ENCODE data around the gene PNMA6F. TPM values are rescaled to one million over a fixed set of nuclear protein-coding genes. Genes with fewer than 3 reads are reported as not detected.
"Not testable (repeated sequence)": the region's sequence is repeated elsewhere in the genome, so short reads cannot be mapped to it uniquely, and the experiment has no call there.

Gene PNMA6F
- total RNA-seq, 2 donors from 2014 or later, result 0.97 TPM; not detected in 1

DNA sequence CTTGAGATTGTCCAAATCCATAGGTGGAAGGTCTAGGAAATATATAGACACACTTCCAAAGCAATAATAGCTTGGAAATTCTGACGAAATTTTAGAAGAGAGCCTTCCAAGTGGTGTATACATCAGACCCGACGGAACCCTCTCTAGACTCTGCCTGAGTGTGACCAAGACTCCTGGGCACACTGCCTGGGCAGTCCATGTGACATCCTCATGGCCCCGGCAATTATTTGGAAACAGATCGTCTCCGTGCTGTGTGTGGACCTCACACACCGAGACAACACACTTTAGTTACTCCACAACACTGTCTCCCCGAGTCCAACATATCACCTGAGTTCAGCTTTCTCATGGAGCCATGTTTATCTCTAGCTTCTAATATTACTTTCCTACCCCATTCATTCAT, 42.3 kb downstream of the PNMA6F start:
- H3K27me3 ChIP-seq (replicated peaks; ENCODE audit: insufficient read depth); H3K36me3 ChIP-seq; H3K4me1 ChIP-seq (replicated peaks); intact Hi-C loops (cut with DNase I); DNase-seq (ENCODE audit: low spot score); H3K9me3 ChIP-seq; H3K27ac ChIP-seq; H3K4me3 ChIP-seq: not testable (repeated sequence)
- no CpG with 5 or more reads among the region's 8 CpGs for WGBS

DNA sequence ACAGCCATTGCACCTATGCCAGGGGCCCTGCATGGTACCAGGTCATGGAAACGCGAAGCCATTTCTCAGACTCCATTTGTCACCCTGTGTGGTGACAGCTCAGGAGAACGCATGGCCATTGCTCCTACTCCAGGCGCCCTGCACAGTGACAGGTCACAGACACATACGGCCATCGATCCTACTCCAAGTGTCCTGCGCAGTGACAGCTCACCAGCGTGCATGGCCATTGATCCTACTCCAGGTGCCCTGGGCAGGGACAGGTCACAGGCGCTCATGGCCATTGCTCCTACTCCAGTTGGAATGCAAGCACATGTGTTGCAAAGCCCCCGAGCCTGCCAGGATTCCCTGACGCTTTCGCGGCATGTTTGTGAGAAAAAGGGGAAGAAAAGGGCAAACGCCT, 45.5 kb downstream of the PNMA6F start:
- no CpG with 5 or more reads among the region's 14 CpGs for WGBS
- not testable (repeated sequence) for H3K36me3 ChIP-seq

DNA sequence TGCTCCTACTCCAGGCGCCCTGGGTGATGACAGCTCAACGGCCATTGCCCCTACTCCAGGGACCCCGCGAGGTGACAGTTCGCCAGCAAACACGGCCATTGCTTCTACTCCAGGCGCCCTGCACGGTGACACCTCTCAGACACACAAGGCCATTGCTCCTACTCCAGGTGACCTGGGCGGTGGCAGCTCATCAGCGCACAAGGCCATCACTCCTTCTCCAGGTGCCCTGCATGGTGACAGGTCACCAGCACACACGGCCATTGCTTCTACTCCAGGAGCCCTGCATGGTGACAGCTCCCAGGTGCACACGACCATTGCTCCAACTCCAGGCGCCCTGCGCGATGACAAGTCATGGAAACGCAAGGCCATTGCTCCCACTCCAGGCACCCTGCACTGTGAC, 46.1 kb downstream of the PNMA6F start:
- no CpG with 5 or more reads among the region's 16 CpGs for WGBS
- DNase-seq (ENCODE audit: low spot score), result not testable (repeated sequence)

More for the DNA sequence above, 45.5 kb downstream of the PNMA6F start:
- H3K27me3 ChIP-seq (replicated peaks; ENCODE audit: insufficient read depth); H3K4me3 ChIP-seq; DNase-seq (ENCODE audit: low spot score); H3K4me1 ChIP-seq (replicated peaks); H3K27ac ChIP-seq; H3K9me3 ChIP-seq; intact Hi-C loops (cut with DNase I): not testable (repeated sequence)

DNA sequence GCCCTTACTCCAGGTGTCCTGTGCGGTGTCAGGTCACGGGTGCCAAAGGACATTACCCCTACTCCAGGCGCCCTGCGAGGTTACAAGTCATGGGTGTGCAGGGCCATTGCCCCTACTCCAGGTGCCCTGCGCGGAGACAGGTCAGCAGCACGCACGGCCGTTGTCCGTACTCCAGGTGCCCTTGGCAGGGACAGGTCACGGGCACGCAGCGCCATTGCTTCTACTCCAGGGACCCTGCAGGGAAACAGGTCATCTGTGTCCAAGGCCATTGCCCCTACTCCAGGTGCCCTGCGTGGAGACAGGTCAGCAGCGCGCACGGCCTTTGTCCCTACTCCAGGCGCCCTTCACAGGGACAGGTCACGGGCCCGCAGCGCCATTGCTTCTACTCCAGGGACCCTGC, 49.0 kb downstream of the PNMA6F start:
- intact Hi-C loops (cut with DNase I); DNase-seq (ENCODE audit: low spot score): not testable (repeated sequence)

More for the DNA sequence above, 46.1 kb downstream of the PNMA6F start:
- H3K4me1 ChIP-seq (replicated peaks); intact Hi-C loops (cut with DNase I); H3K27me3 ChIP-seq (replicated peaks; ENCODE audit: insufficient read depth); H3K36me3 ChIP-seq; H3K4me3 ChIP-seq; H3K27ac ChIP-seq; H3K9me3 ChIP-seq: not testable (repeated sequence)

DNA sequence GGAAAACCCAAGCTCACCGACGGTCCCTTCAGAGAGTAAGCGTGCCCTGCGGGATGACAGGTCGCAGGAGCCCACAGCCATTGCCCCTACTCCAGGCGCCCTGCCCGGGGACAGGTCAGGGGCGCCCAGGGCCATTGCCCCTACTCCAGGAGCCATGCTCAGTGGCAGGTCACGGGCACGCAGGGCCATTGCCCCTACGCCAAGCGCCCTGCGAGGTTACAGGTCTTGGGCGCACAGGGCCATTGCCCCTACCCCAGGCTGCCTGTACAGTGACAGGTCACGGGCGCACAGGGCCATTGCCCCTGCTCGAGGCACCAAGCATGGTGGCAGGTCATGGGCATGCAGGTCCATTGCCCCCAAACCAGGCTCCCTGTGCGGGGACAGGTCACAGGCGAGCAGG, 49.5 kb downstream of the PNMA6F start:
- DNase-seq (ENCODE audit: low spot score); H3K36me3 ChIP-seq; H3K27me3 ChIP-seq (replicated peaks; ENCODE audit: insufficient read depth); H3K4me1 ChIP-seq (replicated peaks); H3K9me3 ChIP-seq; intact Hi-C loops (cut with DNase I); H3K27ac ChIP-seq; H3K4me3 ChIP-seq: not testable (repeated sequence)
- no CpG with 5 or more reads among the region's 19 CpGs for whole genome bisulfite sequencing

More for the DNA sequence above, 49.0 kb downstream of the PNMA6F start:
- WGBS, result no CpG with 5 or more reads among the region's 21 CpGs
- not testable (repeated sequence) for H3K9me3 ChIP-seq; H3K36me3 ChIP-seq; H3K27me3 ChIP-seq (replicated peaks; ENCODE audit: insufficient read depth); H3K27ac ChIP-seq; H3K4me1 ChIP-seq (replicated peaks); H3K4me3 ChIP-seq

Small RNA genes within 50 kb of the gene (small RNA-seq; reads per million reads assigned to genes)
- 0 reads per million in 2 donors for gene AC152007.1

Other genes with a start within 250 kb of the PNMA6F start
- gene PNMA6A, start 249.3 kb downstream of the PNMA6F start, total RNA-seq, result 1 to 10 TPM in 1 of 2 donors, under 1 TPM in 1; 0.14 to 5.1 TPM
- 1 to 10 TPM in 1 of 2 donors, not detected in 1; 5.4 TPM for gene MAGEA1, start 142.5 kb downstream of the PNMA6F start, total RNA-seq
- 10 to 100 TPM; 16.3 to 58.6 TPM for gene ZNF275, start 12.4 kb upstream of the PNMA6F start, total RNA-seq
- 1 to 10 TPM in 1 of 2 donors, not detected in 1; 6.9 TPM for gene PNMA6E, start 79.6 kb upstream of the PNMA6F start, total RNA-seq
- 1 to 10 TPM in 1 of 2 donors, under 1 TPM in 1; 0.23 to 3.4 TPM for gene ZFP92, start 89.7 kb upstream of the PNMA6F start, total RNA-seq
- gene TREX2, start 124.3 kb upstream of the PNMA6F start, total RNA-seq, result 1 to 10 TPM; 5.8 to 6.3 TPM
- gene HAUS7, start 148.8 kb upstream of the PNMA6F start, total RNA-seq, result 10 to 100 TPM; 18.1 to 35.7 TPM
- gene BGN, start 173.2 kb upstream of the PNMA6F start, total RNA-seq, result 100 to 1,000 TPM in 1 of 2 donors, 10 to 100 TPM in 1; 16.9 to 174 TPM
- under 1 TPM in 1 of 2 donors, not detected in 1; 0.85 TPM for gene ATP2B3, start 195.9 kb upstream of the PNMA6F start, total RNA-seq